Activated CD4-positive, alpha-beta memory T cell treated with anti-CD3 and anti-CD28 coated beads for 36 hours (primary cell): ENCODE data around the gene NCOA1. TPM values are rescaled to one million over a fixed set of nuclear protein-coding genes. Genes with fewer than 3 reads are reported as not detected.
A peak's percentile ranks its signal among the peaks of the same experiment; 100 is the strongest.
"Not testable (repeated sequence)": the region's sequence is repeated elsewhere in the genome, so short reads cannot be mapped to it uniquely, and the experiment has no call there.

Source experiments
- CTCF ChIA-PET: fragments of 350-600 bp; sonication (Branson Sonifier 250); formaldehyde crosslinking; loops from one replicate; lab custom pipeline; 2021; ENCODE audit warnings: antibody characterized with exemption, inconsistent platforms; lab: Charles Lee
- POLR2A ChIA-PET: fragments of 350-600 bp; sonication (Branson Sonifier 250); formaldehyde crosslinking; loops from one replicate; lab custom pipeline; 2021; ENCODE audit warnings: antibody characterized with exemption; lab: Charles Lee
- DNase-seq: peaks from one replicate; pipeline ENCODE4 v3.0.0-alpha.2; 2020
- H3K27ac Mint-ChIP-seq: one replicate; pipeline ENCODE4 v1.8.0; 2021; ENCODE audit warnings: mixed read lengths
- H3K27me3 Mint-ChIP-seq: one replicate; pipeline ENCODE4 v1.8.0; 2021; ENCODE audit warnings: mixed read lengths
- H3K36me3 Mint-ChIP-seq: one replicate; pipeline ENCODE4 v1.8.0; 2021; ENCODE audit warnings: mixed read lengths
- H3K4me1 Mint-ChIP-seq: one replicate; pipeline ENCODE4 v1.8.0; 2021; ENCODE audit warnings: low read depth, mixed read lengths
- H3K4me3 Mint-ChIP-seq: one replicate; pipeline ENCODE4 v1.8.0; 2021; ENCODE audit warnings: mild to moderate bottlenecking, mixed read lengths
- H3K9me3 Mint-ChIP-seq: one replicate; pipeline ENCODE4 v1.8.0; 2021; ENCODE audit warnings: mixed read lengths
- intact Hi-C: fragments of 100-400 bp; cut with micrococcal nuclease; formaldehyde crosslinking; loops from one replicate; pipeline ENCODE4 v1.15.1; 2023
- total RNA-seq, 2 experiments: library from RNA; stranded (reverse); gene quantifications; one replicate each; pipeline ENCODE4 v1.2.3, GENCODE V29; 2021

Gene NCOA1
- total RNA-seq, 2 experiments from 2014 or later: 21.3 to 24.0 TPM

DNA sequence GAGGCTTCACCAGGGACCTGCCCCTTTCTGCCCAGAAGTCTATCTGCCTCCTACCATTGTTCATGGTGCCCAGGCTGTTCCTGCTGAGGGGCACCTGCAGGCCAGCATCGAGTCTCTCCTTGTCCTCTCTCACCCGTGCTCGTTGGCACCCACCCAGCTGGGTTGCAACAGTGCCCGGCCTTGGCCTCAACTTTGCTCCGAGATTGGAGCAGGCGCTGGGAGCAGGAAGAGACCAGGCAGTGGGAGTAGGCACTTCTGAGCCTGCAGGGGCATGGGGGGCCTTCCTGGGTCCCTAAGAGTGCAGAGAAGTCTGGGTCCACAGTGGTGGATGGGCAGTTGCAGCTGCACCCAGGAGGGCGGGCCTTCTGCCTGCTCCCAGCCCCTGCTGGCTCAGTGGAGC is 75.6 kb downstream of the NCOA1 start:
- H3K4me1 Mint-ChIP-seq: peaks cover 28% of the 10 kb centered on the region
- no peak overlapping the region for H3K27ac Mint-ChIP-seq
- CTCF ChIA-PET: no interaction called here
- peaks cover 27% of the 10 kb centered on the region for H3K36me3 Mint-ChIP-seq
- peaks cover 11% of the 10 kb centered on the region for H3K9me3 Mint-ChIP-seq
- no peak overlapping the region for H3K4me3 Mint-ChIP-seq
- no peak for DNase-seq
- POLR2A ChIA-PET: no interaction called here
- intact Hi-C loops: no loop called here
- H3K27me3 Mint-ChIP-seq: no peaks in the 10 kb centered on the region

GRCh38 chr2:24568551-24568950 is 77.5 kb downstream of the NCOA1 start:
- Mint-ChIP-seq H3K9me3 (peaks cover 11% of the 10 kb centered on the region), H3K27ac (no peak overlapping the region), H3K4me3 (no peak overlapping the region), H3K4me1 (peaks cover 36% of the 10 kb centered on the region), H3K36me3 (peaks cover 27% of the 10 kb centered on the region), H3K27me3 (no peaks in the 10 kb centered on the region)
- POLR2A ChIA-PET: no interaction called here
- DNase-seq: no peak
- intact Hi-C loops: no loop called here
- CTCF ChIA-PET: no interaction called here

- intact Hi-C loops, H3K27ac Mint-ChIP-seq, H3K4me3 Mint-ChIP-seq, CTCF ChIA-PET, POLR2A ChIA-PET, DNase-seq, H3K27me3 Mint-ChIP-seq: not testable (repeated sequence)
- H3K4me1 Mint-ChIP-seq: peaks cover 32% of the 10 kb centered on the region
- peaks cover 11% of the 10 kb centered on the region for H3K9me3 Mint-ChIP-seq
- H3K36me3 Mint-ChIP-seq: peaks cover 23% of the 10 kb centered on the region
Measured at GRCh38 chr2:24569565-24569964, 78.5 kb downstream of the NCOA1 start.

DNA sequence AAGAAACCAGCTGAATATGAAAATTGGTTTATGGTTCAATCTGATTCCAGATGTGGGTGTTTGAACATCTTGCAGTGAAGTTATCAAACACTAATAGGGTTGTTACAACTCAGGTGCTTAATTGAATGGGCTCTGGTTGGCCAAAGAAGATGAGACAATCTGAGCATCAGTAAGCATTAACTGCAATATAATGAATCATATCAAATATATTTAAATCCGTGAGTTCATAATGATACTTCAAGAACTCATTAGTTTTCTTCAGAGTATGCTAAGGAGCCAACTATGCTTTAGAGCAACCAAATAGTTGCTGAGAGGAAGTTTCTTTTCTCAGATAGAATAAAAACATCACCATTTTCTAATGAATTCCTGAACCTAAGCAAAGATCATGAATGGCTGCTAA is 79.2 kb downstream of the NCOA1 start:
- ChIA-PET CTCF (no interaction called here), POLR2A (no interaction called here)
- Mint-ChIP-seq H3K36me3 (peaks cover 19% of the 10 kb centered on the region), H3K27ac (no peak overlapping the region), H3K4me3 (no peak overlapping the region), H3K9me3 (peaks cover 11% of the 10 kb centered on the region), H3K27me3 (no peaks in the 10 kb centered on the region), H3K4me1 (peaks cover 35% of the 10 kb centered on the region)
- DNase-seq: no peak
- intact Hi-C loops: loop anchor here (10.0 kb wide), 1 partner anchor 255 kb away; no protein-coding TSS in a partner anchor

DNA sequence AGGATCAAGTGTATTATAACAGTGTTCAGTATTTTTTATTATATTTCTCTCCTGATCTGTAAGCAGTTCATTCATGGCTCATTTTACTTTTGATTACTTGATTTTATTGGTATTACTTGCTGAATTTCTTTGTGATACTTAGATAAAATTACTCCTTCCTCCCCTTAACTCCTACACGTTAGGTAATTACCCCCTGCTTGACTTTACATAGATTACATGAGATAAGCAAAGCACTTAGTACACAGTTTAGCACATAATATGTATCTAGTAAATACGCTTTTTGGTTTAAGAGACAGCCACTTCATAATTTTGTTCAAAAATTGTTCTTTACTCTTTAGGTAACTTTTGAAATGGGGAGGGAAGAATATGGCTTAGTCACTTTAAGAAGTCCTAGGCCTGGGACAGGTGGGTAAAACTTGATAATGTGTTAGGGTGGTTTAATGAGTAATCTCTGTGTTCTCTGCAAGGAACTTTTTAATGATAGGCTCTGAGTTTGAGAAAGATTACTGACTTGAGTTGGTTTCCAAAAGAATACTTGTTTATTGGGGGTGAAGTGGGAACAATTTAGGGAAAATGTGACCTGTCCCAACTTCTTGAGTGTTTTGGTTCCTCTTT is 80.9 kb downstream of the NCOA1 start:
- no peak overlapping the region for H3K27ac Mint-ChIP-seq
- no peaks in the 10 kb centered on the region for H3K9me3 Mint-ChIP-seq
- CTCF ChIA-PET: interaction anchor here (1.1 kb wide), 1 partner anchor 96 kb away, joined by 3 read pairs; no protein-coding TSS in a partner anchor
- H3K4me3 Mint-ChIP-seq: no peak overlapping the region
- H3K36me3 Mint-ChIP-seq: peaks cover 3% of the 10 kb centered on the region
- intact Hi-C loops: loop anchor here (10.0 kb wide), 1 partner anchor 253 kb away; no protein-coding TSS in a partner anchor
- no peak for DNase-seq
- POLR2A ChIA-PET: no interaction called here
- H3K4me1 Mint-ChIP-seq: peaks cover 48% of the 10 kb centered on the region
- H3K27me3 Mint-ChIP-seq: no peaks in the 10 kb centered on the region

DNA sequence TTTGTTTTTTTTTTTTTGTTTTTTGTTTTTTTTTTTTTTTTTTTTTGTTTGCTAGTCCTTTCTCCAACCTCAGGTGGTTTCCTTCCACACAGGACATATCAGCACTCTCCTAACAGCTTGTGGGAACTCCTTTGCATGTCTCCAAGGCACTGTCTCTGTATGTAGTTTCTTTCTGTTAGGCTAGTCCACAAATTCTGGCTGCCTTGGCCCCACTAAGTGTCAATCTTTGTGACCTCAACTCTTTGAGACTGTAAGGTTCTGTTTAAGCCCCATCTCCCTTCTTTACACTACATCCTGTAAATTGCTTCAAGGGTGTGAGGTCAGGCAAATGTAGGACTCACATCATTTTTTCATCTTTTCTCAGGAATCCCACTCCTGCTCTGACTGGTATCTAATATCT is 85.1 kb downstream of the NCOA1 start:
- intact Hi-C loops: loop anchor here (2.0 to 10.0 kb wide), 5 partner anchors 97 to 983 kb away; partner anchors contain the start of genes CENPO and PTRHD1
- DNase-seq: peak; percentile 21
- H3K4me1 Mint-ChIP-seq: peaks cover 66% of the 10 kb centered on the region
- H3K36me3 Mint-ChIP-seq: peaks cover 2% of the 10 kb centered on the region
- no peaks in the 10 kb centered on the region for H3K9me3 Mint-ChIP-seq
- H3K27ac Mint-ChIP-seq: peak overlapping the region; percentile 80
- H3K27me3 Mint-ChIP-seq: no peaks in the 10 kb centered on the region
- CTCF ChIA-PET: interaction anchor here (1.3 kb wide), 1 partner anchor 36 kb away, joined by 6 read pairs; no protein-coding TSS in a partner anchor
- H3K4me3 Mint-ChIP-seq: no peak overlapping the region
- POLR2A ChIA-PET: interaction anchor here (0.6 kb wide), 1 partner anchor 53 kb away, joined by 4 read pairs; no protein-coding TSS in a partner anchor

- Mint-ChIP-seq H3K36me3 (peaks cover 2% of the 10 kb centered on the region), H3K27ac (peak overlapping the region; percentile 80), H3K27me3 (no peaks in the 10 kb centered on the region), H3K4me1 (peaks cover 70% of the 10 kb centered on the region), H3K4me3 (peak overlapping the region; percentile 1), H3K9me3 (no peaks in the 10 kb centered on the region)
- DNase-seq: no peak
- CTCF ChIA-PET: interaction anchor here (1.5 kb wide), 1 partner anchor 166 kb away, joined by 3 read pairs; no protein-coding TSS in a partner anchor
- POLR2A ChIA-PET: interaction anchor here (0.6 to 1.0 kb wide), 2 partner anchors 56 to 246 kb away, joined by 3 to 4 read pairs; no protein-coding TSS in a partner anchor
- intact Hi-C loops: loop anchor here (1.0 to 10.0 kb wide), 7 partner anchors 54 to 982 kb away; partner anchors contain the start of genes CENPO and PTRHD1
Measured at GRCh38 chr2:24576617-24577016, 85.6 kb downstream of the NCOA1 start.

DNA sequence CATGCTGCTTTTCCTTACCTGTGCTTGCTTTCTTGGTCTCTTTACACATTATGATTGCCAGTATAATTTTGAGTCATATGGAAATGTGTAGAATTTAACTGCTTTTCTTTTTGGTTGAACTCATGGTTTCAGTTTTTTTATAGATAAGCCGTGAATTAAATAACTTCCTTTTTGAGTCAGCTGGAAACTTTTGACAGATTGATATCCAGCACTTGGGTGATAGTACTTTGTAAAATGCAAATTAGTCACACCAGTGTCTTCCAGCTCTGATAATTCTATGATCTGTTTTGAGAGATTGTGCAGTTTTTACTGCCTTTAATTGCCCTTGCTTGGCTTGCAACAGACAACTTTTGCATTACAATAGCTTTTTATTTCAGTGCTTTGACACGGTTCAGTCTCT is 86.4 kb downstream of the NCOA1 start:
- Mint-ChIP-seq H3K4me3 (peak overlapping the region; percentile 25), H3K27ac (peak overlapping the region; percentile 81), H3K4me1 (peaks cover 66% of the 10 kb centered on the region), H3K36me3 (peaks cover 7% of the 10 kb centered on the region), H3K27me3 (no peaks in the 10 kb centered on the region), H3K9me3 (no peaks in the 10 kb centered on the region)
- POLR2A ChIA-PET: interaction anchor here (0.8 to 1.6 kb wide), 4 partner anchors 9 to 215 kb away, joined by 4 to 19 read pairs (median 5); partner anchors contain the start of genes CENPO, NCOA1 and PTRHD1
- intact Hi-C loops: loop anchor here (1.0 to 10.0 kb wide), 7 partner anchors 55 to 981 kb away; partner anchors contain the start of genes CENPO and PTRHD1
- DNase-seq: no peak
- CTCF ChIA-PET: interaction anchor here (0.6 to 1.5 kb wide), 4 partner anchors 56 to 243 kb away, joined by 3 to 4 read pairs (median 3); no protein-coding TSS in a partner anchor

DNA sequence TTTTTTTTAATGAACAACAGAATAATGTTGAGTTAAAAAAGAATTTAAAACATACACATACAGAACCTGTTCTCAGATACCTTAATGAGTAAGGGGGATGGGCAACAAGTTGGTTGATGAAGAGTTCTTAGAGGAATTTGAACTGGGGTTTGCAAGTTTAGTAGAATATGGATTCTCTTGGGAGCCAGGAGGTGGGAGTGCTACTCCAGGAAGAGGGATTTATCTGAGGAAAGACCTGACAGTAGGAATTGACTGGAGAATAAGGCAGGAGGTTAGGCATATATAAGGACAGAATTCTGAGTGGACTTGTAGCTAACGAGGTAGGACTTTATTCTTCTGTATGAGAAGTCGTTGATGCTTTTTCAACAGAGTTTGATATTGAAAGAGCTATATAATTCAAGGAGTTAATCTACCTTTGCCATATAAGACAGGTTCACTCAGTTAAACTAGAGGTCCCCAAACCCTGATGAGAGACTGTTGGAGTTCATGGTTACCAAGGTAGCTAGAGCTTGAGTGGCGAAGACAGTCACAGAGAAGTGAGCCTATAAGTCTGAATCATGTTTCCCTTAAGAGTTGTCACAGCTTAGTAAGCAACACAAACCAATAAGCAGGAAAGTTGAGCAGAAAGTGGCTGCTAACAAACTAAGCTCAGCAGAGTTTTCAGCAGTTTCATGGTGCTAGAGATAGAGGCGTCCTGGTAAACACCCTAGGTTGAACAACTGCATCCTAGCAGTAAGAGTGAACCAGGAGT is 88.2 kb downstream of the NCOA1 start:
- H3K9me3 Mint-ChIP-seq: no peaks in the 10 kb centered on the region
- no peak overlapping the region for H3K4me3 Mint-ChIP-seq
- H3K27me3 Mint-ChIP-seq: no peaks in the 10 kb centered on the region
- peak overlapping the region; percentile 87 for H3K27ac Mint-ChIP-seq
- POLR2A ChIA-PET: interaction anchor here (0.6 to 2.0 kb wide), 6 partner anchors 58 to 214 kb away, joined by 3 to 10 read pairs (median 4); partner anchors contain the start of genes CENPO, NCOA1 and PTRHD1
- peaks cover 7% of the 10 kb centered on the region for H3K36me3 Mint-ChIP-seq
- CTCF ChIA-PET: interaction anchor here (0.8 to 1.3 kb wide), 8 partner anchors 14 to 214 kb away, joined by 3 to 5 read pairs (median 3); partner anchors contain the start of genes CENPO, NCOA1 and PTRHD1
- peak; percentile 27 for DNase-seq
- intact Hi-C loops: loop anchor here (1.0 to 10.0 kb wide), 2 partner anchors 8 to 246 kb away; no protein-coding TSS in a partner anchor
- peaks cover 60% of the 10 kb centered on the region for H3K4me1 Mint-ChIP-seq

DNA sequence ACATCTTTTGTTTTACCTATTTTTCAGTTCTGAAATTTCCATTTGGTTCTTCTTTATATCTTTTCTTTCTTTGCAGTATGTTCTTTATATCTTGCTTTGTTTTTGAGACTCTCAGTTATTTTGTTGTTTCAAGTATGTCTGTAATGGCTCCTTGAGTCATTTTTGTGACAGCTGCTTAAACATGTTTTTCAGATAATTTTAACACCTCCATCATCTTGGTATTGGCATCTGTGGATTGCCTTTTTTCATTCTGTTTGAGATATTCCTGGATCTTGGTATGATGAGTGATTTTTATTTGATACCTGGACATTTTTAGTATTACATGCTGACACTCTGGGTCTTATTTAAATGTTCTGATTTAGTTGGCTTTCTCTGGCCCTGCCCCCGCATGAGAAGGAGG is 89.5 kb downstream of the NCOA1 start:
- Mint-ChIP-seq H3K4me3 (no peak overlapping the region), H3K27me3 (no peaks in the 10 kb centered on the region), H3K4me1 (peaks cover 62% of the 10 kb centered on the region), H3K27ac (peak overlapping the region; percentile 64), H3K36me3 (peaks cover 11% of the 10 kb centered on the region), H3K9me3 (no peaks in the 10 kb centered on the region)
- intact Hi-C loops: no loop called here
- POLR2A ChIA-PET: interaction anchor here (1.1 kb wide), 1 partner anchor 12 kb away, joined by 3 read pairs; no protein-coding TSS in a partner anchor
- CTCF ChIA-PET: interaction anchor here (0.6 kb wide), 1 partner anchor 632 kb away, joined by 3 read pairs; no protein-coding TSS in a partner anchor
- no peak for DNase-seq

DNA sequence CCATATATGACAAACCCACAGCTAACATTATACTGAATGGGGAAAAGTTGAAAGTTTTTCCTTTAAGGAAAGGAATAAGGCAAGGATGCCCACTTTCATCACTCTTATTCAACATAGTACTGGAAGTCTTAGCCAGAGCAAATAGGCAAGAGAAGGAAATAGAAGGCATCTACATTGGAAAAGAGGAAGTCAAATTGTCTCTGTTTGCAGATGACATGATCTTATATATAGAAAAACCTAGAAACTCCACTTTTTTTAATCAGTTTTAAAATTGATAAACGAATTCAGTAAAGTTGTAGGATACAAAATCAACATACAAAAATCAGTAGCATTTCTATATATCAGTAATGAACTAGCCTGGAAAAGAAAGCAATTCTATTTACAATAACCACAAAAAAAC is 90.9 kb downstream of the NCOA1 start:
- POLR2A ChIA-PET, DNase-seq, H3K9me3 Mint-ChIP-seq, H3K27ac Mint-ChIP-seq, intact Hi-C loops, CTCF ChIA-PET, H3K27me3 Mint-ChIP-seq, H3K4me3 Mint-ChIP-seq: not testable (repeated sequence)
- Mint-ChIP-seq H3K4me1 (peaks cover 58% of the 10 kb centered on the region), H3K36me3 (peaks cover 14% of the 10 kb centered on the region)
